NCI-H82 treated with DMSO at 0.1 percent for 48 hours (cell line): ENCODE results near the gene C2CD5.
"Not testable (repeated sequence)": the region's sequence is repeated elsewhere in the genome, so short reads cannot be mapped to it uniquely, and the experiment has no call there.

Experiments used
- DNase-seq: peaks from one replicate; lab custom pipeline; 2025; ENCODE audit not compliant: unreplicated experiment; lab: John Stamatoyannopoulos, UW

Gene C2CD5

DNA sequence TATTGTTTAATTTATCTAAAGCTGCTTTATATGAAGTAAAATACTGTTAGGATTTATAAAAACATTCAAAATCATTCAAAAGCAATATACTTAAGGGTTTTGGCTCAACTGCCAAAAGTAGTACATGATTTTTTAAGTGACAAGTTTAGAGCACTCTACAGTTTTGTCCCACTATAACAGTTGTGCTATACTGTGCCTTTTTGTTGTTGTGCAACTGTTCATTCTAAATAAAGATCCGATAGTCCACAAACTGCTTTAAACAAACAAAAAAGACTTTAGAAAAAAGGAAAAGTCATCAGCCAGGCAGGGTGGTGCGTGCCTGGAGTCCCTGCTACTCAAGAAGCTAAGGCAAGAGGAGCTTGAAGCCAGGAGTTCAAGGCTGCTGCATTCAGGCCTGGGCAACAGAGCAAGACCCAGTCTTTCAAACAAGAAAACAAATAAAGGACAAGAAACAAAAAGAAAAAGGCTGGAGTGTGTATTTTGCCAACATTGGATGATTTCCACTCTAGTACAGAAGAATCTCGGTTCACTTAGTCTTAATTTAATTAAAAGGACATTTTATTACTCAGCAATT, 7.3 kb downstream of the C2CD5 start:
- no peak for DNase-seq

DNA sequence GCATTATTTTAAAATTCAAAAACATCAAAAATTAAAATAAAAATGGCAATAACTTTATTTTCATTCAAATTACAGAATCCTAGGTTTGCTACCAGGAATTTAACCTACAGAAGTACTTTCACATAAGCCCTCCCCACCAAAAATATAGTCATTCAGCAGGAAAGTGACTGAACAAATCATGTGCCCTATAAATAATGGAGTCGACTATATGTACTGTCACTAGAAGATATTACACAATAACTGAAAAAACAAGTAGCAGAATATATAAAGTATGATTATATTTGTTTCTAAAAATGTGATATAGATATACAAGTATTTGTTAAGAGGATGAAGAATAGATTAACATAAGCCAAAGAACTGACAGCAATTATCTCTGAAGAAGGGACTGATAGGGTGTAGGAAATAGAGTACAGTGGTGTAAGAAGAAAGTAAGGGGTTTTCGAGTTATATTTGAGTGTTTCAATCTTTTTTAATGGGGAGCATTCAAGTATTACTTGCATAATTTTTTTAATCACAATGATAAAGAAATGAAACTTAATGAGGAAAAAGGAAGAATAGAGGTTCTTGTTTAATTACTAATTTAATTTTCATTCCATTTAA, 7.9 kb downstream of the C2CD5 start:
- no peak for DNase-seq

DNA sequence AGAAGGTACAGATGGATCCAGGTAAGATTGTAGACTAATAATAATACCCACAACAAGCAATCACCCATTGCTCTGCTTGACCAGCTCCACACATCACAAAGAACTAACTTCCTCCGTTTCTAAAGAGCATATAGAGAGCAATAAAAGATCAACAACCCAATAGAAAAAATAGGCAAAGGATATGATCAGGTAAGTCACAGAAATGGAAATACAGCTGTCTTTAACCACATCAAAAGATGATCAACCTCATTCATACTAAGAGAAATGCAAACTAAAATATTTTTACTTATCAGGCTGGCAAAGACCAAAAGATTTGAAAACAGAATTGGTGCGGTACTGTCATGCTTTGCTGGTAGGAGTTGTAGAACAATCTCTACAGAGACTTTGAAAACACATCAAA, 8.9 kb downstream of the C2CD5 start:
- DNase-seq = no peak

DNA sequence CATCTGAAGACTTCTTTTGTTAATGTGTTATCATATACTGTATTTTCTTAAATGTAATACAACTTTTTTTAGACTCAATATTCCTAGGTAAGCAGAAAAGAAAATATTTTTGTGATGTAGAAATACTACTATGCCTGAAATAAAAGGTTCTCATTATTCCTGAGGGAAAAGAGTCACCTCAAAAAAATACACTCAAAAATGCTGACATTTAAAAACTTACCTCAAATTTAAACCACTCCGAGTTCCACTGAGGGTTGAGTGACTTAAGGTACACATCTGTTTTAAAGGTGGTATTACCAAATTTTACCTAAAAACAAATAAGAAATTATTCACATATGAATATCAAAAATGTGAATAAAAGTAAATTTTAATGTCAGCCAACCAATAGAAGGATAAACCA, 9.3 kb downstream of the C2CD5 start:
- no peak for DNase-seq

DNA sequence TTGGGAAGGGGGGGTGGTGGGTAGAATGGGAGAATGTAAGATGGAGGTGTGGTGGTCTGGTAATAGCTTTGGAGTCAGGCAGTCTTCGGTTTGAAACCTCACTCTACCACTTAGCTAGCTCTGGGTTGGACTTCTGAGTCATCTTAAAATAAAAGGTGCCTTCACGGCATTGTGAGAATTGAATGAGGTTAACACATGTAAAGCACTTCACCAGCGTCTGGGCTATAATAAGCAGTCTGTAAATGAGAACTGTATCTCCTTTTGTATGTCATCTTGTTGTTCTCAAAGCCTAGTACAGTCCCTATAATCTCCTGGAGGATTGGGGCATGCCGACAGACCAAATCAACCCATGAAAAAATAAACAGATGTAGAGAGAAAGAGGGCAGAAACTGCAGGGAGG, 11.2 kb downstream of the C2CD5 start:
- DNase-seq = no peak

DNA sequence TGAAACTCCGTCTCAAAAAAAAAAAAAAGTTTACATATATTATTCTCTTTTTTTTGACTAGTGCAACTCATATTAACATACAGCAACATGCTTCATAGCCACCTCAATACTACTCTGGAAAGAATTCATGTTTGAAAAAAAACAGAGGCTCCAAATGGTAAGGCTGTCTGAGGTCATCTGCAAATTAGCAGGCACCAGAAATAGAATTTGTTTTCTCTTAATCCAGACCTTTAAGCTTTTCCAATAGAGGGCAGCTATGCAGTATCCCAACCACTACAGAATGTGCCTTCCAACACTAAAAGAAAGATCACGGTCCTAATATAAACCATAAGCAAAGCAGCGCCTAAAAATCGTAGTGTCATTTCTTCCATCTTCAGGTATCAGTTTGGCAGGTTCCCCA, 12.0 kb downstream of the C2CD5 start:
- DNase-seq = no peak

DNA sequence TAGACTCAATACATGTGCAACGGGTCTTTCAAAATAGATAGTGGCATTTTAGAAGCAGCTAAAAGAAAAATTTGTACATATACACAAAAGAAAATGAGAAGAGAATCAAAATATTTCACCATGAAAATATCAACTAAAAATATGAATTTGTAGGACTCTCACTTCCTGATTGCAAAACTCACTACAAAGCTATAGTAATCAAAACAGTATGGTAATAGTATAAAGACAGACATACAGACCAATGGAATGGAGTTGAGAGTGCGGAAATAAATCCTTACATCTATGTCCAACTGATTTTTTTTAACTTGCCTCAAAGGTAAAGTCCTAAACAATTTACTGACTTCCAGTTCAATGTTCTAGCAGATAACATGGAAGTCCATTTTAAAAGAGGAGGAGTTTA, 13.1 kb downstream of the C2CD5 start:
- DNase-seq = no peak

DNA sequence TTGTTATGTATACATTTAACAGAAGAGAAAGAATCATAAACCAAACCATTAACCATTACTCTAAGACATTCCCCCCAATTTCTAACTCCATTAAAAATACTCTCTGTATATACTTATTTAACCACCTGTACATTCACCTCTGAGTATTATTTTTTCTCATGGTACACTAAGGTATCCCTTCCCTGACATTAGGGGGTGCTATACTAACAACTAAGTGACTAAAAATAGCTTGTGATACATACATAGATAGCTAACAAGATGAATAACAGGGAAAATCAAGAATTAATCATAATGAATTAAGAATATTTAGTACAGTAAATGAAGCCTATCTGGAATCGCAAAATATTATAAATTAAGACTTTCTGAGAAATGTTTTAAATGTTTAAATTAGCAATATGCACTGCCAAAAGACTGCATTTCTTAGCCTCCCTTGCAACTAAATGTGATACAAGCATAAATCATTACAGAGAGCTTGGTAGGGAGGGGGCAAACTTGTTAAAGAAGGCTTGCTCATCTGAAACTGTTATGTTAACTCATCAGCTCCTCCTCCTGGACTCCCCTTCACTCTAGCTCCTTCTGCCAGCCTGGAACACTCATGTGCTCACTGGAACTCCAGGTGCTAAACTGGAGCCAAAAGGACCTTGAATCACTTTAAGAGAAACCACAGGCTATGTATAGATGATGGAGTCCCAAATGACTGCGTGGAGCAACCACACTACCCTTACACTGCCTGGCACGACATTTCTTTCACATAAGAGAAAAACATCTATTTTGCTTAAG, 14.9 kb downstream of the C2CD5 start:
- peak; percentile 29 for DNase-seq

DNA sequence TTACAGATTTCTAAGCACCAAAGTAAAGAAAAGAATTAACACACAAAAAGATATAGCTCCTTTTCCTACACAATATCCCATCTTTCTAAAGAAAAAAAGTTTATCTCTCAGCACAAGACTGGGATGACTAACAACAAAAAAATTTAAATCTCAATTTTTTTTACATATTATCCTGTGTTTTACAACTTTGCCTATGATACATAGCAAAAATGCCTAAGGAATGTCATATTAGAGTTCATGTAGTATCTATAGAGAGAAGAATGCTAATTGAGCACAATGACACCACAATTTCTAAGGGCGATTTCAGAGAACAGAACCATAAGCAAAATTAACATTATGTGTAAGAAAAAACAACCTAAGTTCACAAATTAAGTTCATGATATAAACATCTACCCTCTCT, 16.3 kb downstream of the C2CD5 start:
- DNase-seq = no peak

DNA sequence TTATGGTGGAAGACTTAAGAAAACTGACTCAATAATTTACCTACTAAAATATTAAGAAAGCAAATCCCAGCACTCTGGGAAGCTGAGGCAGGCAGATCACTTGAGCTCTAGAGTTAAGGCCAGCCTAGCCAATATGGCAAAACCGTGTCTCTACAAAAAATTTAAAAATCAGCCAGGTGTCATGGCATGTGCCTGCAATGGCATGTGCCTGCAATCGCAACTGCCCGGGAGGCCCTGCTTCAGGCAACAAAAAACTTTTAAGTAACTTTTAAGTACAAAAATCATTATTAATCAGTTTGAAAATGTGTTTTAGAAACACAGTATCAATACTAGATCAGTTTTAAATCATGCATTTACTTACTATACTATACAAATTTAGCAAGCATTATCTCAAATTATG, 17.5 kb downstream of the C2CD5 start:
- no peak for DNase-seq

DNA sequence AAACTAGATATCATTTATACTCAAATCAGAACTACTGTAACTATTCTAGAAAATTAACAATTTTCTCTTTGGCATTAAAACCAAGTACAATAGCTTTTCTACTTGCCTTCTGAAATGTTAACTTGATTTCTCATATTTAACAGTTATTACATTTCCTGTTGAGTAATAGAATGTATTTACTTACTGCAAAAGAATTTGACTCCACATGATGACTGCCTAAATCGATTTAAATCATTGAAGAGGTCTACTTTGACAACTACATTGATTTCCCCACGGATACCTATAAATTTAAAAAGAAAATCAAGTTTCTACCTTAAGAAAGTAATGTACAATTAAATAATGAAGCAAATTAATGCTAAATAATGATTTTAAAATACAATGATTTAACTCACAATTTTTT, 18.9 kb downstream of the C2CD5 start:
- DNase-seq = no peak

DNA sequence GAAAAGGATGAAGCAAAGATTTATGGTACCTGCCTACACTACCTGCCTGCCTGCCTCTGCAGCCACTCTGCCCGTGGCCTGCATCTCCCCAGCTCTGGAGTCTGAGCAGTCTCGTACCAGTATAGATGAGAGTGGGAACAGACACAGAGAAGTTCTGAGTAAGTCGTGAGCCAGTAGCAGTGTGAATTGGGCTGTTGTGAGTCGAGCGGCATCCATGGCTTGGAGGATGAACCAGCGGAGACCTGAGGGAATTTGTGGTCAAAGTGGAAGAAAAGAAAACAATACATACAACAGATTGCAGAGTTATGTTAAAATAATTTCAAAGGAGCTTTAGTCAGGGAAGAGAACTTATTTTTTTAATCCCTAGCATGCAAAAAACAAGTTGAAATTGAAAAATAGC, 25.3 kb downstream of the C2CD5 start:
- no peak for DNase-seq

DNA sequence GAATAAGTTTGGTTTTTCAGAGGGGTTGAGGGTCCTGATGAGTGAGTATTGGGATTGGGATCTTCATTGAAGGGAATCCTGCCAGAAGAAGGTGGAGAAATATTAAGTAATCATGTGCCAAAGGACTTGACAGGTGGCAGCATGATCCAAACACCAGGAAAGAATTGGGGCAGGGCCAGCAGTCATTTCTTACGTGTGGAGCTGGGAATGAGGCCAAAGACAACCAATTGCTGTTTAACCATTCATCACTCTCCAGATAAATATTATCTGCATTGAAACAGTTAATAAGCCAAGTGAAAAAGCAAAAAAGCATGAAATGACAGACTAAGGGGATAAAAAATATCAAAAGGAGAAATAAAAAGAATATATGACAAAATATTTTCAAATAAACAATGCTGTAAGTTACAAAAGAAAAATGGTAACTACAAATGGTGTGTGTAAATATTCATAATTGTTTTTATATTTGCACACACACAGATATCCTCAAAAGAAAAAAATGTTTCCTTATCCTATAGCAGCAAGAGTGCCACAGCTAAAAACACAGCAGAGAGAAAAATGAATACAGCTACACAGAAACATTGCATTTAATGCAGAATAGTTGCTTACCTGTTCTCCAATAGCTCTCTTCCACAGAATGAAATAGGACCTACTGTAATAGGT, 26.2 kb downstream of the C2CD5 start:
- DNase-seq = no peak

DNA sequence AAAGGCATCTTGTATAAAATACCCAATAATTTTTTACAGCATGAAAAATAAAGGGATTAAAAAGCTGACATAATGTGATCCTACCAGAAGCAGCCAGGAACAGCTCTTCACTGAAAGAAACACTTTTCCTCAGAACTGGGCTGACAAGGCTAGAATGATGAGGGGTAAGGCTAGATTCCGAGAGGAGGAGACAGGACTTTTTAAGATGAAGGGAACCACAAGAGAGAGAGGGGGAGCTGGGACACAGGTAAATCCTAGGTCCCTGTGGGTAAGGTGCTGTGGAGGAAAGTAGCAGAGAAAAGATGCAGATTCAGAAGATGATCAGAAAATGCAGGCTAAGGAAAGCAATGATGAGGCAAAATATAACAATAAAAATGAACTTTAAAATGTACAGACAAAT, 29.5 kb downstream of the C2CD5 start:
- no peak for DNase-seq

DNA sequence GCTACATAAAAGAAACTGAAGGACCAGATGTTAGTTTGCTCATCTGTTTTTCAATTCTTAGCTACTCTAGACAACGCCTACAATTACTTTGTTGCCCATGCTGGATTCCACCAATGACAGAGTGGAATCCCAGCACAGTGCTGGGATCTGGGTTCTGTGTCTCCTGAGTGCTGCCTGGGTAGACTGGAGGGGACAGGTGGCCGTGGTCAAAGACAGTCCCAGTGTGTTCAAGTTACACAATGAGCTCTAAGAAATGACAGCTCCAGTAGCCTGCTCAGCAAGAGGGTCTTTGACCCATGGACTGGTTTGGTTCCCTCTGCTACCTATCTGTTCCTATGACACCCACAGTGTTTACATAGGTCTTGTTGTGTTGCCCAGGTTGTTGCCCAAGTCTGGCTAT, 38.5 kb downstream of the C2CD5 start:
- no peak for DNase-seq

DNA sequence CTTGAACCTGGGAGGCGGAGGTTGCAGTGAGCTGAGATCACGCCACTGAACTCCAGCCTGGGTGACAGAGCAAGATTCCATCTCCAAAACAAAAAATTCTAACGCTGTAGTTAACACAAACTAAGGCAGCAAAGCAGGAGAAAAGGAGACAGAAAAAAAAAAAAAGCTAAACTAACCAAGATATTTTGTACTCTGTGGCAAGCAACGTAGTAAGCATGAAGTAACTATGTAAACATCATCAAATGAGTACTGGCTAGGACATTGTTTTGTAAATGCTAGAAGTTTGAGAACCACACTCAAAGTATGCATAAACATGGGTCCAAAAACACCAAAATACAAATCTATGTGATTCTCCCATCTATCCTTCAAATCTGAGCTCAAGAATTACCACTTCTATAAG, 44.2 kb downstream of the C2CD5 start:
- no peak for DNase-seq

DNA sequence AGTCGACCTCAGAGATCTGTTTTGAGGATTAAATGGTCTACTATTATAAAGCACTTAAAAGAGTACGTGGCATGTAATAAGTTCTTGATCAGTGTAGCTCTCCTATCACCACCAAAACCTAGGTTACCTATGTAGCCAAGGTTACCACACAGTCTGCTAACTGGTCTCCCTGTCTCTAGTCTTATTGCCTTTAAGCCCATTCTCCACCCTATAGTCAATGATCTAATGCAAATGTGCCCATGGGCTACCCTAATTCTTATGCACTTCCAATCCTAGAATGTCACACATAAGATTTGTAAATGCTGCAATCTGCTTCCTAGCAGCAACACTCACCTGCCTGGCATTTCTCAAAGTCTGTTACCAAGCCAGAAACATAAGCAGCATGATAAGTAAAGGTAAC, 44.9 kb downstream of the C2CD5 start:
- DNase-seq = no peak

DNA sequence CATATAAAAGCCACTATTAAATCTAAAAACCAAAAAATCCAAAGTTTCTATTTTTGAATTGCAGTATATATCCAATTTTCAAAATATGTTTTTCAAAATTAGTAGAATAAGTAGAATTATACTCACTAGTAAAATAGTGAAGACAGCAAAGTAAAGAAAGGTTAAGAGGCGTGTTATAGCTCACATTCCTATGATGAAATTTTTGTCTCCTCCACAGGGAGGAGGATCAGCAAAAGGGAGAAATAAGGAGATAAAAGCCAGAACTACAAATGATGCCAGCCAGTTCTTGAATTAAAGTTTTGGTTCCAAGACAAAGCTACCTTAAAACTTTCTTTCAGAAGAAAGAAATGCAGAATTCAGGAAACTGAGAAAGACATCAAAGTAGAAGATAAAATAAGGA, 50.0 kb downstream of the C2CD5 start:
- DNase-seq = no peak

DNA sequence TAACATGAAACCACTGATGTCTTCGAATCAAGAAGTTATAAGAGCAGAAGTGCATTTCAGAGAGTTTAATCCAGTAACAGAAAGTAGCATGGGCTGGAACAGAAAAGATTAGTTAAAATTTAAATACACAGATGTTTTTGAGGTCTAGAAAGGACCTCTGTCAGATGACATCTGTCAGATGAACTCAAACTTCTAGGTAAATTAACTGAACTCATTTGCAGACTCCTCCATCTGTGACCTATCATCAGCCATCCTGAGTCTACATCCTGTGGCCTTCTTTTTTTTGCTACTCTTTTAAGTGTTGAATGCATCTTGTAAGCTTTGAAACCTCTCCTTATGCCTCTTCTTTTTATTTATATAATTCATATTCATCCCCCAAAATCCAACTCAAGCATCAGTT, 53.3 kb downstream of the C2CD5 start:
- no peak for DNase-seq

DNA sequence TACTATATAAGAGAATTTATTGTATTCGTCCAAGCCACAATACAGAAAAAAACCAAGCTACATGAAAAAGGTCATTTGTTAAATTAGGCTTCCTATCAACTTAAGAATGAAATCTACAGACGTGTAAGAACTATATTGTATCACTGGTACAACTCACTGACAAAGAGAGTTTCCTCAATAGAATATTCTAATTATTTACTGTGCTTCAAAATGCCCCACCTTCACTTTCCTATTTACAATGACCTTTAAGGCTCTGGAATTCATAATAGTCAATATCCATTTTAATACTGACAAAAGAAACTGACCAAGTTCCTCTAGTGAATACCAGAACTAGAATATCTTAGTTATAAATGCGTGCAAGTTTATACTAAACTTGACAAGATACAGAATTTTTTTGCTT, 55.9 kb downstream of the C2CD5 start:
- DNase-seq = no peak

DNA sequence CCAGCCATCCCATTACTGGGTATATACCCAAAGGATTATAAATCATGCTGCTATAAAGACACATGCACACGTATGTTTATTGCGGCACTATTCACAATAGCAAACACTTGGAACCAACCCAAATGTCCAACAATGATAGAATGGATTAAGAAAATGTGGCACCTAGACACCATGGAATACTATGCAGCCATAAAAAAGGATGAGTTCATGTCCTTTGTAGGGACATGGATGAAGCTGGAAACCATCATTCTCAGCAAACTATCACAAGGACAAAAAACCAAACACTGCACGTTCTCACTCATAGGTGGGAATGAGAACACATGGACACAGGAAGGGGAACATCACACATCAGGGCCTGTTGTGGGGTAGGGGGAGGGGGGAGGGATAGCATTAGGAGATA, 56.7 kb downstream of the C2CD5 start:
- not testable (repeated sequence) for DNase-seq

DNA sequence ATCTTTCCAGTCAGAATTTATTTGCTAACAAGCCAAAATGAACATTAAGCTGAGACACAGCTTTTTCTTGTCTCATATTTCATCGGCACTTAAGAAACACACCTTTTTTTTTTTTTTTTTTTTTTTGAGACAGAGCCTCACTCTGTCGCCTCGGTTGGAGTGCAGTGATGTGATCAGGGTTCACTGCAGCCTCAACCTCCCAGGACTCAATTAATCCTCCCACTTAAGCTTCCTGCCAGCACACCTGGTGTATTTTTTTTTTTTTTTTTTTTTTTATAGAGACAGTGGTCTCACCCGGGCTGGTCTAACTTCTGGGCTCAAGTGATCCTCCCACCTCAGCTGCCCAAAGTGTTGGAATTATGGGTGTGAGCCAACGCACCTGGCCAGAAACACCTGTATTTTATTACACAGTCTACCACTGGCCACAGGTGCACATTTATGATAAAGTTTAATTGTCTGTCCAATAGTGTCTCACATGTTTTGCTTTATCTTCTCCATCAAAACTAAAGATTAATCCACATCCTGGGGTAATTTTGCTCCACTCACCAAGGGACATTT, 62.7 kb downstream of the C2CD5 start:
- DNase-seq = no peak
